ENCODE measurements around the gene RPL27A.
A peak's percentile ranks its signal among the peaks of the same experiment; 100 is the strongest.

The RPL27A gene

GRCh38 chr11:8674859-8675258 is 7.7 kb upstream of the RPL27A start:
- DNase-seq (ENCODE audit: low read depth): no peak

- no peak for DNase-seq (ENCODE audit: low read depth)
Measured at GRCh38 chr11:8676458-8676857, 6.1 kb upstream of the RPL27A start.

- DNase-seq (ENCODE audit: low read depth): no peak
Measured at GRCh38 chr11:8679006-8679405, 3.6 kb upstream of the RPL27A start.

- DNase-seq (ENCODE audit: low read depth): no peak
Measured at GRCh38 chr11:8681837-8682302, 722 bp upstream of the RPL27A start.

GRCh38 chr11:8683115-8683807 is 669 bp downstream of the RPL27A start:
- DNase-seq (ENCODE audit: low read depth): peak; percentile 19

- no peak for DNase-seq (ENCODE audit: low read depth)
Measured at GRCh38 chr11:8684600-8685290, 2.2 kb downstream of the RPL27A start.

- DNase-seq (ENCODE audit: low read depth): no peak
Measured at GRCh38 chr11:8685306-8685705, 2.7 kb downstream of the RPL27A start.

- DNase-seq (ENCODE audit: low read depth): no peak
Measured at GRCh38 chr11:8685820-8686219, 3.2 kb downstream of the RPL27A start.

GRCh38 chr11:8686325-8686724 is 3.7 kb downstream of the RPL27A start:
- no peak for DNase-seq (ENCODE audit: low read depth)

- peak; percentile 85 for DNase-seq (ENCODE audit: low read depth)
Measured at GRCh38 chr11:8688414-8689362, 6.1 kb downstream of the RPL27A start.

GRCh38 chr11:8689726-8690255 is 7.2 kb downstream of the RPL27A start:
- DNase-seq (ENCODE audit: low read depth): no peak

- DNase-seq (ENCODE audit: low read depth): no peak
Measured at GRCh38 chr11:8690374-8691342, 8.1 kb downstream of the RPL27A start.

- DNase-seq (ENCODE audit: low read depth): no peak
Measured at GRCh38 chr11:8691601-8692000, 9.0 kb downstream of the RPL27A start.

GRCh38 chr11:8692417-8692816 is 9.8 kb downstream of the RPL27A start:
- DNase-seq (ENCODE audit: low read depth): no peak

GRCh38 chr11:8693010-8693551 is 10.5 kb downstream of the RPL27A start:
- DNase-seq (ENCODE audit: low read depth): no peak

- DNase-seq (ENCODE audit: low read depth): no peak
Measured at GRCh38 chr11:8693555-8693954, 11.0 kb downstream of the RPL27A start.

GRCh38 chr11:8694137-8694536 is 11.5 kb downstream of the RPL27A start:
- no peak for DNase-seq (ENCODE audit: low read depth)

GRCh38 chr11:8697054-8697453 is 14.5 kb downstream of the RPL27A start:
- no peak for DNase-seq (ENCODE audit: low read depth)

- DNase-seq (ENCODE audit: low read depth): no peak
Measured at GRCh38 chr11:8698379-8698851, 15.8 kb downstream of the RPL27A start.

GRCh38 chr11:8698917-8699441 is 16.4 kb downstream of the RPL27A start:
- no peak for DNase-seq (ENCODE audit: low read depth)

Measured in stimulated activated CD8-positive, alpha-beta memory T cell treated with anti-CD3 and anti-CD28 coated beads, Interleukin-4, amount 100 ng/mL, for 24 hours (primary cell).